ENCODE results near the gene C10orf67.

- no peak for TF ChIP-seq CTCF (conservative IDR thresholded peaks at IDR 0.05 in 1 of 2, IDR thresholded peaks at IDR 0.05 in 1 of 2; ENCODE audit: extremely low read depth in 1 of 2, insufficient read depth in 1 of 2, low read depth in 1 of 2, low read length in 2 of 2)
- TF ChIP-seq EZH2 (IDR thresholded peaks at IDR 0.05; ENCODE audit: borderline replicate concordance, low read length) = no peak
Observed at GRCh38 chr10:23371073-23371472, 26.5 kb upstream of the C10orf67 start.

Data from mammary epithelial cell (primary cell).